ENCODE results near the gene PGLYRP3. TPM values are rescaled to one million over a fixed set of nuclear protein-coding genes. Genes with fewer than 3 reads are reported as not detected.

The PGLYRP3 gene
- total and polyA plus RNA-seq, 2 of the 8 experiments (the other 6 are each of a cell fraction or from before 2014, with no cell fraction given), result not detected

DNA sequence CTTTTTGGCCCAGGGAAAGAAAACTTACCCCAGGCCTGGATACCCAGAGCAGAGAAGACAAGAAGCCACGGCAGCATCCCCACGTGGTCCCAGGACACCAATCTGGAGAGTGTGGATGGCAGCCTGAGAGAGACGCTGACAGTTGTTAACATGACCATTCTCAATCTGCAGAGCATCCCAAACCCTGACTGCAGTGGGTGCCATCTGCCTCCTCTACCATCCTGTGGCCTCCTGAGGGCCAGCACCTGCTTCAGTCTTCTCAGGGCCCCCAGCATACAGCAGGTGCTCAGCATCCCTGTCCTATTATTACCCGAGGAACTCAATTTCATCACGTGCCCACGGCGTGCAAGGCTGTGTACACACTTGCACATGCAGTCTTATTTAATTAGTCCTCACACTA, 35.1 kb upstream of the PGLYRP3 start:
- H3K9ac ChIP-seq (replicated peaks in 1 of 4; ENCODE audit: extremely low read depth in 1 of 4, low read depth in 3 of 4, low read length in 3 of 4), result no peak overlapping the region
- no peaks in the 10 kb centered on the region; a peak in 1 of 7 replicates for H3K4me1 ChIP-seq (replicated peaks in 1 of 4; ENCODE audit: control insufficient read depth in 3 of 4, insufficient read depth in 4 of 4, low read length in 3 of 4)
- no peak for TF ChIP-seq SIX5 (IDR thresholded peaks at IDR 0.05; ENCODE audit: low read depth, low read length)
- TF ChIP-seq POLR2AphosphoS5 (IDR thresholded peaks at IDR 0.05; ENCODE audit: low read depth, low read length), result no peak
- TF ChIP-seq, protein P1, sequence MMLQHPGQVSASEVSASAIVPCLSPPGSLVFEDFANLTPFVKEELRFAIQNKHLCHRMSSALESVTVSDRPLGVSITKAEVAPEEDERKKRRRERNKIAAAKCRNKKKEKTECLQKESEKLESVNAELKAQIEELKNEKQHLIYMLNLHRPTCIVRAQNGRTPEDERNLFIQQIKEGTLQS (IDR thresholded peaks at IDR 0.05; ENCODE audit: insufficient read depth, low read depth, low read length), result no peak
- POLR2A ChIA-PET (ENCODE audit: partially characterized antibody), result interaction anchor here (0.6 kb wide), 1 partner anchor 287 kb away, joined by 4 read pairs; no protein-coding TSS in a partner anchor
- no peak overlapping the region for H4K91ac ChIP-seq (replicated peaks; ENCODE audit: insufficient read length, low read length)
- H4K5ac ChIP-seq (ENCODE audit: insufficient read length, low read depth, low read length), result no peak overlapping the region
- H3K4me3 ChIP-seq (ENCODE audit: extremely low read depth in 1 of 4, insufficient read depth in 2 of 4, low read depth in 3 of 4, low read length in 4 of 4), result no peak overlapping the region
- no peaks in the 10 kb centered on the region for H3K36me3 ChIP-seq (ENCODE audit: control insufficient read depth in 2 of 4, insufficient read depth in 4 of 4, low read length in 3 of 4)
- H2BK5ac ChIP-seq (ENCODE audit: low read depth, low read length), result no peak overlapping the region
- peak in 1 of 2 experiments; percentile 8 for DNase-seq (ENCODE audit: low read depth in 1 of 2, low spot score in 2 of 2)
- H2BK12ac ChIP-seq (ENCODE audit: low read depth, low read length), result no peak overlapping the region
- H4K8ac ChIP-seq (ENCODE audit: extremely low read depth, insufficient read depth, low read length), result no peak overlapping the region
- H3K4ac ChIP-seq (replicated peaks; ENCODE audit: insufficient read length, low read depth, low read length), result no peak overlapping the region
- H3K79me1 ChIP-seq (ENCODE audit: low read depth, low read length), result no peaks in the 10 kb centered on the region
- H3K79me2 ChIP-seq (ENCODE audit: control insufficient read depth in 1 of 2, insufficient read depth in 2 of 2, low read length in 2 of 2), result no peaks in the 10 kb centered on the region
- no peaks in the 10 kb centered on the region for H3K9me3 ChIP-seq (ENCODE audit: insufficient read depth in 2 of 2, low read depth in 1 of 2, low read length in 1 of 2)
- no peak overlapping the region for H3K18ac ChIP-seq (ENCODE audit: extremely low read depth, low read length)
- no peak for FAIRE-seq
- H3K56ac ChIP-seq (replicated peaks; ENCODE audit: insufficient read length, low read depth, low read length), result no peak overlapping the region
- no peak overlapping the region for H3K27ac ChIP-seq (ENCODE audit: low read depth, low read length)
- no peak overlapping the region for H3K4me2 ChIP-seq (ENCODE audit: insufficient read depth in 1 of 2, low read depth in 2 of 2, low read length in 2 of 2)
- H3K23me2 ChIP-seq (ENCODE audit: low read depth, low read length), result no peaks in the 10 kb centered on the region
- H2AFZ ChIP-seq (ENCODE audit: low read length), result no peak overlapping the region
- 75% methylated on average over 7 of the region's 7 CpGs; no CpG with 5 or more reads in 1 of the 2 experiments for WGBS, 2 experiments (ENCODE audit: extremely low coverage in 1 of 2, insufficient coverage in 1 of 2, insufficient read length in 1 of 2, insufficient replicate concordance in 2 of 2, low coverage in 1 of 2, low lambda C conversion rate in 2 of 2, missing lambda C conversion rate in 1 of 2)
- no peaks in the 10 kb centered on the region for H4K20me1 ChIP-seq (replicated peaks in 1 of 2; ENCODE audit: control insufficient read depth in 1 of 2, insufficient read depth in 2 of 2, low read length in 2 of 2)
- no peak overlapping the region for H2BK20ac ChIP-seq (ENCODE audit: low read length)
- no peak overlapping the region for H2AK5ac ChIP-seq (ENCODE audit: low read depth, low read length)
- CTCF ChIA-PET (ENCODE audit: partially characterized antibody), result interaction anchor here (0.6 to 8.5 kb wide), 4 partner anchors 11 to 145 kb away, joined by 3 to 360 read pairs (median 4); no protein-coding TSS in a partner anchor
- peaks cover 0 to 2% (median 0%) of the 10 kb centered on the region in 4 experiments; a peak in 1 of 7 replicates for H3K27me3 ChIP-seq (replicated peaks in 1 of 4; ENCODE audit: control insufficient read depth in 3 of 4, extremely low read depth in 1 of 4, insufficient read depth in 3 of 4, low read length in 3 of 4)
- H2BK120ac ChIP-seq (replicated peaks; ENCODE audit: low read depth, low read length), result no peak overlapping the region
- H3K23ac ChIP-seq (ENCODE audit: insufficient read length), result no peak overlapping the region
- H3K14ac ChIP-seq (ENCODE audit: insufficient read length), result no peak overlapping the region
- no peak overlapping the region for H2BK15ac ChIP-seq (ENCODE audit: low read length)

All from H1 (cell line).